ENCODE data around the gene BAD. TPM values are rescaled to one million over a fixed set of nuclear protein-coding genes. Genes with fewer than 3 reads are reported as not detected.
A peak's percentile ranks its signal among the peaks of the same experiment; 100 is the strongest.

BAD gene
- total and polyA plus RNA-seq, 5 donors = 87.5 to 164 (median 121) TPM

DNA sequence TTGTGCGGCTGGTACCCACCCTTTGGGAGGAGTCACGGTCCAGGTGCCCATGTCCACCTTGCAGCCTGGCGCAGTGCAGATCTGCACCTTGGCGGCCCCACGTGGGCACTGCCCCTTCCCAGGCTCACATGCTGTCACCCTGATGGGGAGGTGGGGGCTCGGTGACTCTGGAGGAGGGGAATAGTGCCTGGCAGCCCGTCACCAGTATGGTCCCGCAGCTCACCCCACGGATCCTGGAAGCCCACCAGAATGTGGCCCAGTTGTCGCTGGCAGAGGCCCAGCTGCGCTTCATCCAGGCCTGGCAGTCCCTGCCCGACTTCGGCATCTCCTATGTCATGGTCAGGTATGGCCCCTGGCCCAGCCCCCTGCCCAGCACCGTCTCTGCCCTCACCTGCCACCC, 63.7 kb downstream of the BAD start:
- intact Hi-C loops (cut with DNase I) = no loop called here
- 88% methylated on average over 14 of the region's 14 CpGs for WGBS
- Histone ChIP-seq H3K27ac (ENCODE audit: low read length) (no peak overlapping the region), H3K4me1 (ENCODE audit: control insufficient read depth, insufficient read depth, low read length) (peaks cover 5% of the 10 kb centered on the region), H3K9me3 (ENCODE audit: control insufficient read depth, low read length) (no peaks in the 10 kb centered on the region), H3K27me3 (ENCODE audit: control insufficient read depth, insufficient read depth) (no peaks in the 10 kb centered on the region), H3K4me3 (ENCODE audit: low read length) (no peak overlapping the region)
- DNase-seq = peak in 1 of 3 donors; percentile 63
- no peak for ATAC-seq

DNA sequence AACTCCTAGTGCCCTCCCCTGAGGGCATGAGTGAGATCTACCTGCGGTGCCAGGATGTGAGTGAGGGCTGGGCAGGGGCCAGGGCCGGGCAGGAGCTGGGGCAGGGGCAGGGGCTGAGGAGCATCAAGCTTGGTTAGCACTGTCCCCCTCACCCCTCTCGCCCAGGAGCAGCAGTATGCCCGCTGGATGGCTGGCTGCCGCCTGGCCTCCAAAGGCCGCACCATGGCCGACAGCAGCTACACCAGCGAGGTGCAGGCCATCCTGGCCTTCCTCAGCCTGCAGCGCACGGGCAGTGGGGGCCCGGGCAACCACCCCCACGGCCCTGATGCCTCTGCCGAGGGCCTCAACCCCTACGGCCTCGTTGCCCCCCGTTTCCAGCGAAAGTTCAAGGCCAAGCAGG, 64.2 kb downstream of the BAD start:
- ATAC-seq (peak in 1 of 2 donors; percentile 3), DNase-seq (peak in 1 of 3 donors; percentile 39)
- 91% methylated on average over 17 of the region's 17 CpGs for WGBS
- H3K27me3 ChIP-seq (ENCODE audit: control insufficient read depth, insufficient read depth) = no peaks in the 10 kb centered on the region
- H3K9me3 ChIP-seq (ENCODE audit: control insufficient read depth, low read length) = no peaks in the 10 kb centered on the region
- intact Hi-C loops (cut with DNase I) = no loop called here
- peaks cover 3% of the 10 kb centered on the region for H3K4me1 ChIP-seq (ENCODE audit: control insufficient read depth, insufficient read depth, low read length)
- H3K27ac ChIP-seq (ENCODE audit: low read length) = no peak overlapping the region
- no peak overlapping the region for H3K4me3 ChIP-seq (ENCODE audit: low read length)

Other genes with a start within 250 kb of the BAD start
- gene FLRT1, start 248.7 kb downstream of the BAD start, total RNA-seq = 1 to 10 TPM in 3 of 4 donors, under 1 TPM in 1; 0.92 to 2.0 (median 1.6) TPM
- 1.5 TPM for gene FLRT1, start 248.7 kb downstream of the BAD start, polyA plus RNA-seq
- 10 to 100 TPM; 40.4 to 62.2 (median 52.6) TPM for gene MACROD1, start 118.6 kb downstream of the BAD start, total RNA-seq
- gene MACROD1, start 118.6 kb downstream of the BAD start, polyA plus RNA-seq = 63.8 TPM
- 100 to 1,000 TPM in 2 of 4 donors, 10 to 100 TPM in 2; 93.0 to 170 (median 122) TPM for gene STIP1, start 98.5 kb downstream of the BAD start, total RNA-seq
- 99.7 TPM for gene STIP1, start 98.5 kb downstream of the BAD start, polyA plus RNA-seq
- 10 to 100 TPM in 3 of 4 donors, 1 to 10 TPM in 1; 5.9 to 17.5 (median 12.3) TPM for gene FERMT3, start 77.9 kb downstream of the BAD start, total RNA-seq
- 5.2 TPM for gene FERMT3, start 77.9 kb downstream of the BAD start, polyA plus RNA-seq
- gene TRPT1, start 58.5 kb downstream of the BAD start, total RNA-seq = 10 to 100 TPM; 55.3 to 78.1 (median 67.4) TPM
- gene TRPT1, start 58.5 kb downstream of the BAD start, polyA plus RNA-seq = 95.4 TPM
- gene NUDT22, start 58.4 kb downstream of the BAD start, total RNA-seq = 10 to 100 TPM; 71.7 to 82.1 (median 78.1) TPM
- gene NUDT22, start 58.4 kb downstream of the BAD start, polyA plus RNA-seq = 65.7 TPM
- 10 to 100 TPM; 46.3 to 61.0 (median 49.5) TPM for gene DNAJC4, start 54.1 kb downstream of the BAD start, total RNA-seq
- gene DNAJC4, start 54.1 kb downstream of the BAD start, polyA plus RNA-seq = 95.7 TPM
- 100 to 1,000 TPM; 290 to 377 (median 344) TPM for gene VEGFB, start 50.1 kb downstream of the BAD start, total RNA-seq
- gene VEGFB, start 50.1 kb downstream of the BAD start, polyA plus RNA-seq = 340 TPM
- gene FKBP2, start 43.6 kb downstream of the BAD start, total RNA-seq = 10 to 100 TPM; 33.5 to 70.3 (median 64.4) TPM
- 173 TPM for gene FKBP2, start 43.6 kb downstream of the BAD start, polyA plus RNA-seq
- gene PPP1R14B, start 37.7 kb downstream of the BAD start, total RNA-seq = 100 to 1,000 TPM in 2 of 4 donors, 10 to 100 TPM in 2; 75.3 to 146 (median 105) TPM
- 99.9 TPM for gene PPP1R14B, start 37.7 kb downstream of the BAD start, polyA plus RNA-seq
- 10 to 100 TPM; 10.9 to 14.2 (median 13.7) TPM for gene PLCB3, start 33.1 kb downstream of the BAD start, total RNA-seq
- 7.9 TPM for gene PLCB3, start 33.1 kb downstream of the BAD start, polyA plus RNA-seq
- 10 to 100 TPM; 31.3 to 41.7 (median 38.5) TPM for gene GPR137, start 1.2 kb upstream of the BAD start, total RNA-seq
- gene GPR137, start 1.2 kb upstream of the BAD start, polyA plus RNA-seq = 35.2 TPM
- gene KCNK4, start 6.6 kb upstream of the BAD start, total RNA-seq = not detected
- gene KCNK4, start 6.6 kb upstream of the BAD start, polyA plus RNA-seq = 0.05 TPM
- gene CATSPERZ, start 15.7 kb upstream of the BAD start, total RNA-seq = not detected
- gene CATSPERZ, start 15.7 kb upstream of the BAD start, polyA plus RNA-seq = 0.14 TPM
- gene ESRRA, start 20.9 kb upstream of the BAD start, total RNA-seq = 100 to 1,000 TPM; 132 to 171 (median 141) TPM
- gene ESRRA, start 20.9 kb upstream of the BAD start, polyA plus RNA-seq = 199 TPM
- 100 to 1,000 TPM in 3 of 4 donors, 10 to 100 TPM in 1; 91.7 to 103 (median 102) TPM for gene TRMT112, start 32.9 kb upstream of the BAD start, total RNA-seq
- 144 TPM for gene TRMT112, start 32.9 kb upstream of the BAD start, polyA plus RNA-seq
- gene PRDX5, start 33.5 kb upstream of the BAD start, total RNA-seq = 100 to 1,000 TPM; 258 to 356 (median 315) TPM
- 683 TPM for gene PRDX5, start 33.5 kb upstream of the BAD start, polyA plus RNA-seq
- 10 to 100 TPM in 3 of 4 donors, 1 to 10 TPM in 1; 5.9 to 14.4 (median 11.6) TPM for gene CCDC88B, start 55.5 kb upstream of the BAD start, total RNA-seq
- gene CCDC88B, start 55.5 kb upstream of the BAD start, polyA plus RNA-seq = 25.1 TPM
- gene RPS6KA4, start 74.5 kb upstream of the BAD start, total RNA-seq = 10 to 100 TPM; 17.0 to 17.6 (median 17.1) TPM
- gene RPS6KA4, start 74.5 kb upstream of the BAD start, polyA plus RNA-seq = 12.8 TPM

Measured in right cardiac atrium (tissue), 5 donors.